HG03571 (cell line): Measurements from ENCODE around the gene RCAN3.
"Not testable (repeated sequence)": the region's sequence is repeated elsewhere in the genome, so short reads cannot be mapped to it uniquely, and the experiment has no call there.

ENCODE experiments used
- ATAC-seq: cut with Tn5 transposase; IDR thresholded peaks from one replicate; pipeline ENCODE4 v1.9.1; 2021; ENCODE audit not compliant: unreplicated experiment

Gene RCAN3

DNA sequence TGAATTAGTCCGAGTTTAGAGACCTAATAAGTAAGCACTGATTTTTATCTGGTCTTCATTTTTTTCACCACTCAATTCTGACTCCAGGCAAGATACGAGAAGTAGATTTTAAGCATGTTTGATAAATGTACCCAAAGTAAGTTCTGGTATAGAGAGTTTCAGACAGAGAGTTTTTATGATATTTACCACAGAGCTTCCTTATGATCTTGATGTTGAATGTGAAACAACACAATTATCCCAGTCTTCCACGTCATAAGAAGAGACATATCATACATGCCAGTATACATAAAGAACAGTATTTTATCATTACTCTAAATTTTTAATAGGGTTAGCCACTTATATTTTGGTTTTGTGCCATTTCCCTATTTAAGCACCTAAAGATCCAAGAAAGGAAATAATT, 45.4 kb downstream of the RCAN3 start:
- ATAC-seq = no peak

GRCh38 chr1:24549210-24549609, 46.6 kb downstream of the RCAN3 start:
- ATAC-seq = not testable (repeated sequence)

DNA sequence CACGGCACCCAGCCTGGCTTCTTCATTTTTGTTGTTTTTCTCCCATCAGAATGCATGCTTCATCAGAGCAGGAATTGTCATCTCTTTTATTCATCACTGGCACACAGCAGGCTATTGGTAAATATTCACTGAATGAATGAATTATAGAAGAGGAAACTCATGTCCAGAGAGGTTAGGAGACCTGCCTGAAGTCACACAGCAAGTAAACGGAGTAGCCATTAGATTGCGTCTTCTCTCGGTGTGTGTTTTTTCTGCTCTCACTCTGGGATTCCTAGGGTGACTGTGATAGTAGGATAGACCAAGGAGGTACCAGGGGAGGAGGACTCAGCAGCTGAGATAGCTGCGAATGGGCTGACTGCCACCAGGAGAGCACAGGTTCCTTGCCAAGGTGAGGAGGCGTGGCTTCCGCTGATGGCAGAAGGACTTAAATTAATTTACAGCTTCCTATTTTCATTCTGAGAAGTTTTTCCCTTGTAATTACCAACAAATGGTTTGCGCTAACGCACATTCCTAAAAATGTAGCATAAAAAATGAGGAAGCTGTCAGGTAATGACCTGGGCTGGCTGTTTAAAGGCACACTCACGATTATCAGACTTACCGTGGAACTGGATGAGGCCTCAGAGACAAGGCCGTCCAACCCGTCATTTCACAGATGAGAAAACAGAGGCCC, 48.8 kb downstream of the RCAN3 start:
- ATAC-seq = no peak

DNA sequence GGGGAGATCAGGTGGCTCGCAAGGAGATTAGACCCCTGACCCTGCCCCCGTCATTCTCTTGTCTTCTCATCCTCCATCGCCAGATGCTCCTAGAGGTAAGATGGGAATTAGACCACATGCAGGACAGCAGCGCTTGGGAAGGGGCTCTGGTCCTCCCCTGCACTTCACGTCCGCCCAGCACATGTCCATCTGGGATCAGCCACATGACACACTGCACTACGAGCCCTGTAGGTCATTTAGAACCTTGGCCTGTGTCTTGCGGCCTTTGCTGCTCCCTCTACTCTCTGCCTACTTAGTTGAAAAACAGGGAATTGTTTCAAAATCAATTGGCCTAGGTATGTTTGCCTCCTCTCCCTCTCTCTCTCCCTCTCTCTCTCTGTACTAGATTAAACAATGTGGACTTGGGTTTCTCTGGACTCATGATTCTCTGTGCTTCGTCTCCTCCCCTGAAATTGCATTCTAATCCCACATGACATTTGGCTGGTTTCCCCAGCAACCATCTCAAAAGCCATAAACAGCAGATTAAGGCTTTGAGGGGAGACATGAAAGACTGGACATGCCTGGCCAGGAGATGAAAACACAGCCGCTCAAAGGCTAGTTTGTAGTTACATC, 49.4 kb downstream of the RCAN3 start:
- no peak for ATAC-seq

DNA sequence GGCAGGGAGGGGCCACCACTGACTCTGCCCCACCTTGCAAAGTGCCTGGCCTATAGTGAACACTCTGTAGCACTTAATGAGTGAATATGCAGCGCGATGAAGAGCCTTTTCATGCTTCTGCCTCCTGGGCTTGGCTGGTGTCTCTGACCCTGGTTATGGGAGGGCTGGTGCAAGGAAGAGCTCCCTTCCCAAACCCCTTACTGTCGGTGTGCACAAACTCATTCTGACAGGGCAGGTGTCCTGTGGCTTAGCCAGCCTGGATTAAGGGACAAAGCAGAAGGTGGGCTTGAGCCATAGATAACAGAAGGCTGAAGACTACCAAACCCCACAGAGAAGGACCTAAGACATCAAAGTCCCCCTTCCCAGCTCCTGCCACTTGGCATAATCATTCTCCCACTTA, 51.3 kb downstream of the RCAN3 start:
- ATAC-seq = no peak

DNA sequence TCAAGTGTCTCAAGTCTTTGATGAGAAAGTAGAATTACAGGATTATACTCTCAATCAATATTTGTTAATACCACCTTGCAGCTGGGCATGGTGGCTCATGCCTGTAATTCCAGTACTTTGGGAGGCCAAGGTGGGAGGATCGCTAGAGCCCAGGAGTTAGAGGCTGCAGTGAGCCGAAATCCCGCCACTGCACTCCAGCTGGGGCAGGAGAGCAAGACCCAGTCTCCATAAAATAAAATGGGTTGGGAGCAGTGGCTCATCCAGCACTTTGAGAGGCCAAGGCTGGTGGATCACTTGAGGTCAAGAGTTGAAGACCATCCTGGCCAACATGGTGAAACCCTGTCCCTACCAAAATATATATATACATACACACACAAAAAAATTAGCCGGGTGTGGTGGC, 52.1 kb downstream of the RCAN3 start:
- ATAC-seq = no peak

DNA sequence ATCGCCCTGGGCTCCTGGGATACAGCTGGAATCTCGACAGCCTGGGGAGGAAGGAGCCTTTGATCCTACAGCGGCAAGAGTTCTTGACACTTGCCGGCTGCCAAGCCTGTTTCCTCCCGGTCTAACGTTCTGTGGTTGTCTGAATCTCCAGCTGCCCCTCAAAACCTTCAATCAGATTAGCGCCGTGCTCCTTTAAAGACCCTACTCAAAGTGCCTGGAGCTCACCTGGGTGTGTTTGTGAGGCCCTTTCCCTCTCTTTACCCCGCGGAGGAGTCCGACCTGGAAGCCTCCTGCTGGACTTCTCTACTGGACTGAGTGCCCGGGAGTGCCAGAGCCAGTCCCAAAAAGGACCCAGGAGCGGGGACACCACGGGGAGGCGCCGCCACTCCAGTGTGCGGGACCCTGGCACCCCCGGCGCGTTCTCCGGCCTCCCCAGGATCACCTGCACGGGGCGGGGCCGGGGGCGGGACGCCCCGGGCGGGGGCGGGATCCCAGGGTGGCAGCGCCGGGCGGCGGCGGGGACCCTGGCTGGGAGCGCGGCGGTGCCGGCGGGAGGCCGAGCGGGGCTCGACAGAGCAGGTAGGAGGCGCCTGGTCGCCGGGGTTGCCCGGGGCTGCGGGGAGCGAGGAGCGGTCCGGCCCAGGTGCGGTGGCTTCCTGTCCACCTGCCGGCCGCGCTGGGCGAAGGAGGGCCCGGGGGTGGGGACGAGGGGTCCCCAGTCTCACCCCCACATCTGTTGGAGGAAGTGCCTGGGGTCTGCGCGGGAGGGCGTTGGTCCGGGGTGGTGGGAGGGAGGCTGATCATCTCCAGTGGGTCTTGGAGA, 53.2 kb downstream of the RCAN3 start, which contains the start of gene NCMAP:
TSS of gene NCMAP (plus strand) at position 497 of the 823 bp plus-strand sequence. CDS start 39,344 bp downstream, outside the sequence.
- ATAC-seq = no peak

DNA sequence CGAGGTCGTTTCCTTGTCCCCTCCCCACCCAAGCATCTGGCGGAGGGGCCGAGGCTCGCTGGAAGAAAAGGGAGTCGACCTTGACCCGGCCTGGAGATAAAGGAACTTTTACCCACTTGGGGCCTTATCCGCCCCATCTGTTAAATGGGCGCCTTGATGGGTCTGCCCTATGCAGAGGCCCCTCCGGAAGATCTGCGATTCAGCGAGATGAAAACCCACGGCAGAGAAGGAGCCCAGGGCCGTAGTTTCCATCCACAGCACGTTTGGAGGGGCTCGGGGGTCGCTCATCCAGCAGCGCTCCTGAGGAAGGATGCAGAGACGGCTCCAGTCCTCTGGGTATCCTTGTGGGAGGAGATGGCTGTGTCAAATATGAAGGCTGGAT, 53.8 kb downstream of the RCAN3 start:
- ATAC-seq = no peak

- no peak for ATAC-seq
Observed at GRCh38 chr1:24557220-24557619, 54.6 kb downstream of the RCAN3 start.

GRCh38 chr1:24557711-24558131, 55.1 kb downstream of the RCAN3 start:
- ATAC-seq = no peak

DNA sequence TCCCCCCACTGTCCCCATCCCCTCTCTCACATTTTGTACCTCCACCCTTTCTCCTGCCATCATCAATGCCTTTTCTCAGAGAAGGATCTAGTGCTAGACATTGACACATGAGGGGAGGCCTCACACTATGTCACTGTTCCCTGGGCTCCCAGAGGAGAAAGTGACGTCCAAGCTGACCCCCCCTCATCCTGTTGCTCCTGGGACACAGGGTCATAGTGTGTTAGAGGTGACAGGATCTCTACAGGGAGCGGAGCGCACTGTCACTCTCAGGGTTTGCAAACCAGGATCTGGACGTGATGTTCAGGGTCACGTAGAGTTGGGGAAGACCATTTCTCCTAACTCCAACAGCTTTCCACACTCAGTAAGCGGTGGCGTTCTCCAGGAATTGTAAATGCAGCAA, 55.8 kb downstream of the RCAN3 start:
- no peak for ATAC-seq

DNA sequence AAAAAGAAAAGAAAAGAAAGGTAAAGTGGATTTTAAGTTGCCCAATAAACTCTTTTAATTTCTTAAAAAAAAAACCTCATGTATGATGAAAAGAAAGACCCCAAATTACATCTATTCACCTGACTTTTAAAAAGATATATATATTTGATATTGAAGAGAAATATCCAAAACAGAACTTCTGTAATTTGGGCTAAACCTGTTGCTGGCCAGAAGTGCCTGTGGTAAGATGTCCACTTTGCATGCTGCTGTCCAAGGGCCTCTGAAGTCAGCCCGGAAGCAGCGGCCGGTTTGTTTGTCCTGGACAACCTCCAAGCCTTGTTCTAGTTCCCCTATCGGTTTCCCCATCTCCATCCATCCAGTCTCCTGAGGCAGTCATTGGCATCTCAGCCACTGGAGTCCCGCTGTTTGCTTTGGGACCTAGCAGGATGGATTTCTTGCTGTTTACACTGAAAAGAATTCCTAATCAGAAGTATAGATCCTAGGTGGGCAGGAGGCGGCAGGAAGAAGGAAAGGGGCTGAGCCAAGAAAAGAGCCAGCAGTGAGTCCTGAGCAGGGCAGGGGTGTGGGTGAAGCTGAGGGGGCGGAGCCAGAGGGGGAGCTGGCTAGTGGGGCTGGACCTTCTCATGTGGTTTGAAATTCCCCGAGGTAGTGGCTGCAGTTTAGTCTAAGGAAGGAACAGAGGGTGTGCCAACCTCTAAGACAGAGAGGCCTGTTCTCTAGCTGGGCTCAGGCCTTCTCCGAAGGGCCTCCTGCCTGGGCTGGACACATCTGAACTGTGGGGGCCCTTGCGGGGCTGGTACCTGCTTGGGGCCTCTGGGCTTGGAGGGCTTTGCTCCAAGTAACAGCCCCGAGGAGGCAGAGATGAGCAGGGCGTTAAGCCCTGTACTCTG, 56.5 kb downstream of the RCAN3 start:
- no peak for ATAC-seq

- ATAC-seq = no peak
Observed at GRCh38 chr1:24560361-24560760, 57.7 kb downstream of the RCAN3 start.

- no peak for ATAC-seq
Observed at GRCh38 chr1:24562625-24563024, 60.0 kb downstream of the RCAN3 start.

- ATAC-seq = no peak
Observed at GRCh38 chr1:24564695-24565094, 62.1 kb downstream of the RCAN3 start.

DNA sequence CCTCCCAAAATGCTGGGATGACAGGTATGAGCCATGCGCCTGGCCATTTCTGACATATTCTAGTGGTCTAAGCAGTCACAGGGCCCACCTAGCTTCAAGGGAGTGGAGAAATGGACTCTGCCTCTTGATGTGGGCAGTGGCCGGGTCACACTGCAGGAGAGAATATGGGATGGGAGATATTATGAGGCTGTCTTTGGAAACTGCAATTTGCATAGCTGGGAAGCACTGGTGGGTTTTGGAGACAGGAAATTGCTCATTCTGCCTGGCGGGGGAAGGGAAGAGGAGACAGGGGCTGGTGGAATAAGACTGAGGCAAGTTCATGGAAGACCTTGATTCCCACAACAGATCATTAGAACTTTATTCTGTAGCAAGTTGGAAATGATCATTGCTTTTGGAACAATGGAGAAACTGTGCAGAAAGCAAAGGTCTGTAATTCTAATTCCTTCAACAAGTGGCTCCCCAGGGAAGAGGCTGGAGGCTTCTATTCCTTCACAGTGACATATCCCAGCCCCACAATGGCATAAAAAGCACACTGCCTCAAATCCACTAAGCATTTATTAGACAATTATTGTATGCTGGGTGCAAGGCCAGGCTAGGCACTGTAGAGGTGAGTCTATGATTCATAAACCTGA, 63.7 kb downstream of the RCAN3 start:
- ATAC-seq = no peak

DNA sequence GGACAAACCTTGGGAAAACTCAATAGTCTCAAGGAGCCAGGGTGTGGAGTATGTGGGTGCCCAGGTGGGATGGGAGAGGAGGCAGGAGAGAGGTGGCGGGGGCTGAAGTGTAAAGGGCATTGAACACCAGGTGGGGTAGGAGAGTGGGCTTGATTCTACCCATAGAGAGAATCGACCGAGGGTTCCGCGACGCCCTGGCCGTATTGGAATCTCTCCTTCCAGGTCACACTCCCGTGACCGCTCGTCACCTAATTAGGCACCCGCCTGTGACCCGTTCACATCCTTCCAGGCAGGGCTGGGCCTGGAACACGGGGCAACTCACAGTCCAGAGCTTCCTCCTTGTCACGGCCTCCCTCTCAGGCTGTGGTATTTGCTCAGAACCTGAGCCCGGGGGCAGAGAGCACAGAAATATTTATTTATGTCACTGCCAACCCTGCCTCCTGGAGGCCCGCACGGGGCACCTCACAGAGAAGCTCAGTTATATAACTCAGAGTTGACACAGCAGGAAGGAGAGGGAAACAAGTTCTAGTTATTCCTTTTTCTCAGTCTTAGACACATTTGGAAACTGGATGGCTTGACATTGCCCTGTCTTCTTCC, 65.3 kb downstream of the RCAN3 start:
- no peak for ATAC-seq

DNA sequence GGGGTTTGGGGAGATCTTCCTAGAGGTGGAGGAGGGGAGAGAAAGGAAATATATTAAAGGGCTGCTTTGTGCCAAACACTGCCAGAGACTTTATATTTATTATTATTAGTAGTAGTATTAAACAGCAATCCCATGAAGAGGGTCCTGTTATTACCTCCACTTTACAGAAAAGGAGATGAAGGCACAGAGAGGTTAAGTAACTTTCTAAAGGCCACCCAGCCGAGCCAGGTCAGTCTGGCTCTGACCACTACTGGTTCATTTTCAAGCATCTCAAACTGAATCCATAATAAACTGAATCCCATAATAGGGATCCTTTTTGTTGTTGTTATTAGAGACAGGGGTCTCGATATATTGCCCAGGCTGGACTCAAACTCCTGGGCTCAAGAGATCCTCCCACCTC, 65.8 kb downstream of the RCAN3 start:
- no peak for ATAC-seq

DNA sequence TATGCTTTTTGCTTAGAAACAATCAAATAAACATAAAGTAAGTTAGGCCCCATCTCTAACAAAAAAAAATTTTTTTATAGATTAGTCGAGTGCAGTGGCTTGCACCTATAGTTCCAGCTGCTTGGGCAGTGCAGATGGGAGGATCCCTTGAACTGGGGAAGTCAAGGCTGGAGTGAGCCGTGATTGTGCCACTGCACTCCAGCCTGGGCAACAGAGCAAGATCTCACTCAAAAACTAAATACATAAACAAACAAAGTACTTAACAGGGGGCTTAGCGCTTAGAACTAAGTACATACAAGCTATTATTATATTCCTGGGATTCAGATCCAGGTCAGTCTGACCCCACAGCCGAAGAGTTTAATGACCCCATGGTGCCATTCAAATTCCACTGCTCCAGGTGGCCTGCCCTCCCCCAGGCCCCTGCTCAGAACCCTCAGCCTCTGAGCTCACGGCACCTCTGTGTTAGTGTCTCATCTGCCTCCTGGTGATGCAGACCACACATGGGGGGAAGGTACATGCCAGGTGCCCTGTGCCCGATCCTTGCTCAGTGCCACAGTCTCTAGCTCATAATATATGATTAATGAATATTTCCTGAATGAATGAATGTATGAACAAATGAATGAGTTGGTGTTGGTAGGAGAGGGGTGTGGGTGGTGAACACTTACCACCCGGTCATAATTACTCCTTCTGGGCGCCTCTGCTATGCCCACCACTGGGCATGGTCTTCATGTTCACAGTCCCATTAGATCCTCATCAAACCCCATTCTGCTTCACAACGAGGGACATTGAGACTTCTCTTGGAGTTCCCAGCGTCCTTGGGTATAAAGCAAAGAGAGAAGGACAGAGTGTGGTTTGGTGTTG, 67.9 kb downstream of the RCAN3 start:
- no peak for ATAC-seq
